Esophagus muscularis mucosa (tissue), 2 donors: ENCODE measurements around the gene METTL14.
A peak's percentile ranks its signal among the peaks of the same experiment; 100 is the strongest.

Source experiments
- POLR2A ChIP-seq: fragments of 450-650 bp; IDR thresholded peaks from one replicate; pipeline ENCODE4 v1.6.1; 2017; ENCODE audit warnings: antibody characterized with exemption, moderate library complexity, mild to moderate bottlenecking, low read depth
- POLR2AphosphoS5 ChIP-seq, 2 donors: sonication (generic); formaldehyde crosslinking; IDR thresholded peaks; one replicate each; pipeline ENCODE4 v1.6.1; 2017; ENCODE audit warnings: antibody characterized with exemption in 2 of 2

GRCh38 chr4:118757761-118758251, 72.6 kb downstream of the METTL14 start:
- peak in 1 of 2 donors; percentile 55 for TF ChIP-seq POLR2AphosphoS5 (IDR thresholded peaks at IDR 0.05)
- TF ChIP-seq POLR2A, result no peak
